LNCaP clone FGC (cell line): Measurements from ENCODE around the gene PTPA.
"Not testable (repeated sequence)": the region's sequence is repeated elsewhere in the genome, so short reads cannot be mapped to it uniquely, and the experiment has no call there.

ENCODE experiments used
- DNase-seq: peaks from one replicate; pipeline ENCODE4 v3.0.0-alpha.2; 2011; ENCODE audit warnings: low read depth
- H3K4me3 ChIP-seq: 2 replicates; pipeline ENCODE4 v1.5.1; 2011; ENCODE audit warnings: mild to moderate bottlenecking, low read depth, low read length, control low read depth
- CTCF ChIP-seq: IDR thresholded peaks from 2 replicates; pipeline ENCODE4 v1.5.1; 2012; ENCODE audit warnings: mild to moderate bottlenecking; ENCODE audit not compliant: control insufficient read depth, insufficient read depth; ENCODE audit errors: extremely low read depth

PTPA gene

DNA sequence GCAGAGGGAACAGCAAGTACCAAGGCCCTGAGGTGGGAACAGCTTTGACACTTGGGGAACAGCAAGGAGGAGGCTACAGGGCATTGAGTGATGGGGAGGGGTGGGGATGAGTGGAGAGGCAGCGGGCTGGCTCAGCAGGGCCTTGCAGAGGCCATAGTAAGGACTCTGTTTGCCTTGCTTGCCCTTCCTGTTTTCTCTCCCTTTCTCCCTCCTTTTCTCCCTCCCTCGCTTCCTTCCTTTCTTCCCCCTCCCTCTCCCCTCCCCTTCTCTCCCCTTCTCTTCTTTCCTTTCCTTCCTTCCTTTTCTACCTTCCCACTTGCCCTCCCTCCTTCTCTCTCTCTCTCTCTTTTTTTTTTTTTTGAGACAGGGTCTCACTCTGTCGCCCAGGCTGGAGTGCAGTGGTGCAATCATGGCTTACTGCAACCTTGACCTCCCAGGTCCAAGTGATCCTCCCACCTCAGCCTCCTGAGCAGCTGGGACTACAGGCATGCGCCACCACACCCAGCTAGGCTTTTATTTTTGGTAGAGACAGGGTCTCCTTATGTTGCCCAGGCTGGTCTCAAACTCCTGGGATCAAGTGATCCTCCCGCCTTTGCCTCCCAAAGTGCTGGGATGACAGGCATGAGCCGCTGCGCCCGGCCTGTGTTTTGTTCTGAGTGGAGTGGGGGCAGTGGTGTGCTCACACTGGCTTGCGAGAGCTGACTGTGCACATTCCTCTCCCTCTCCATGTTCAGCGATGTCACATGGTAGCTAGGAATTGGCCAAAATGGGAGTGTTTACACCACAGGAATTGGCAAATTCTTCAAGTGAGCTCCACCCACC, 49.7 kb downstream of the PTPA start:
- H3K4me3 ChIP-seq, result no peak overlapping the region
- no peak for DNase-seq
- no peak for TF ChIP-seq CTCF

DNA sequence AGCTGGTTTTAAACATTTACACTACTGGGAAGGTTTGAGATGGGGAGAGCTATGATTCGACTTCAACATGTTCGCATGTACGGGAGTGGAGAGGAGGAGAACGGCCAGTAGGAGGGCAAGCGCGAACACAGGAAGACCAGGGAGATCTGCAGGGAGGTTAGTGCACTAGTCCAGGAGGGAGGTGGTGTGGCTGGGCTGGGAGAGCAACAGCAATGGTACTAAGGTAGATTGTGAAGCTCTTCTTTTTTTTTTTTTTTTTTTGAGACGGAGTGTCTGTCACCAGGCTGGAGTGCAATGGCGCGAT, 50.3 kb downstream of the PTPA start:
- no peak for DNase-seq
- TF ChIP-seq CTCF, result no peak
- no peak overlapping the region for H3K4me3 ChIP-seq

DNA sequence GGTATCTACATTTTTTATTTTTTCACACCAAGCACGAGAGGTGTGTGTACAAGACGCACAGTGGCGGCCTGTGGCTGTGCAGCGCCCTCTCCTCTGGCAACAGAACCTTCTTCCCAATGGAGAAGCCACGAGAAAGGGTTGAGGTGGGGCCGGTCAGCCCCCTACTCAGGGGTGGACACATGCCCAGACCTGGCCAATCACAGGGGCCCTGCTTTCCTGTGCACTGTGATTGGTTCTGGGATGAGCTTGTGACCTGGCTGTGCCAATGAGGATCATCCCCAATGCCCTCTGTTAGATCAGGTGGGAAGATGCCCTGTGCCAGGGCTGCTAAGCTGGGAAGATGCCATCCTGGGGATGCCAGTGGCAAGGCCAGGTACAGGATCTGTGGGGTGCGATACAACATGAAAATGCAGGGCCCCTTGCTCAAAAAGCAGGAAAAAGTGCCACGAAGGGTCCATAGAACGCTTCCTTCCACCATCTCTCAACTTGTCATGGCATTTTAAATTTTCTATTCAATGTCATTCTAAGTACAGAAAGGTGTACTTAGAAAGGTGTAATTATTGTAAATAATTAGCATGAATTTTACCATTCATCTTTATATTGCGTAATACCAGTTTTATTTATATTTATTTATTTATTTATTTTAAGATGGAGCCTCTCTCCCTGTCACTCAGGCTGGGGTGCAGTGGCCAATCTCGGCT, 51.4 kb downstream of the PTPA start:
- no peak for TF ChIP-seq CTCF
- DNase-seq, result no peak

DNA sequence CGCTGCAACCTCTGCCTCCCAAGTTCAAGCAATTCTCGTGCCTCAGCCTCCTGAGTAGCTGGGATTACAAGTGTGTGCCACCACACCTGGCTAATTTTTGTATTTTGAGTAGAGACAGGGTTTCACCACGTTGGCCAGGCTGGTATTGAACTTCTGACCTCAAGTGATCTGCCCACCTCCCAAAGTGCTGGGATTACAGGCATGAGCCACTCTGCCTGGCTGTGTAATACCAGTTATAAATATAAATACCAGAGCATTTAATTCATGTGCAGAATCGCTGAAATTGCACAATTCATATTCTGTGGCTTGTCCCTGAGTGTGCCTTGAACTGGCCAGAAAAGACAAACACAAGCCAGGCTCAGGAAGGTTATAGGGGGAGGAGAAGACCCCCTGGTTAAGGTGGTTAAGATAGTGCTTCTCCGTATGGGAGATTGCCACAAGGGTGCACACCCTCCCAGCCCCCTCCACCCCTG, 52.0 kb downstream of the PTPA start:
- DNase-seq, H3K4me3 ChIP-seq: not testable (repeated sequence)

More for the DNA sequence above, 51.4 kb downstream of the PTPA start:
- H3K4me3 ChIP-seq, result no peak overlapping the region

DNA sequence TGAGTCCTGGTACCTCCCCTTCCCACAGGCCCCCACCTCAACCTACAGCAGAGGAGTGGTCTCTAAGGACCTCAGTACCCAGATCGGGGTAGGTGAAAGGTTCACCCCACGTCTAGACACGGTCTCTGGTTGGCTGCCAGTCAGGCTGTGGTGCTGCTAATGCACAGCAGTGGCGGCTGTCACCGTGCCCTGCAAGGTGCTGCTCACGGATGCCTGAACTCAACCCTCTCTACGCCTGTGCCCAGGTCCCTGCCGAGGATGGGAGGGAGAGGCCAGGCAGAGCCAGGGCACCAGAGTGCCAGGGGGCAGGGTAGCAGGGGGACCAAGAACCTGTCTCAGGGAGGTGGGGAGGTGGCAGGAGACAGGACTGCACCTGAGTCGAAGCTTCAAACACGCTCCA, 52.5 kb downstream of the PTPA start:
- TF ChIP-seq CTCF, result no peak
- H3K4me3 ChIP-seq, result no peak overlapping the region
- DNase-seq, result no peak

GRCh38 chr9:129164246-129164930, 53.2 kb downstream of the PTPA start:
- no peak overlapping the region for H3K4me3 ChIP-seq
- no peak for DNase-seq
- no peak for TF ChIP-seq CTCF

GRCh38 chr9:129165198-129165597, 54.0 kb downstream of the PTPA start:
- TF ChIP-seq CTCF, result no peak
- no peak for DNase-seq
- H3K4me3 ChIP-seq, result no peak overlapping the region
